GM15510 (cell line): ENCODE results near the gene PTPRD.

Source experiments
- POLR2A ChIP-seq: IDR thresholded peaks from 3 replicates; pipeline ENCODE4 v1.6.1; 2011; ENCODE audit warnings: borderline replicate concordance; ENCODE audit not compliant: insufficient read length; ENCODE audit errors: extremely low read depth

Gene PTPRD

DNA sequence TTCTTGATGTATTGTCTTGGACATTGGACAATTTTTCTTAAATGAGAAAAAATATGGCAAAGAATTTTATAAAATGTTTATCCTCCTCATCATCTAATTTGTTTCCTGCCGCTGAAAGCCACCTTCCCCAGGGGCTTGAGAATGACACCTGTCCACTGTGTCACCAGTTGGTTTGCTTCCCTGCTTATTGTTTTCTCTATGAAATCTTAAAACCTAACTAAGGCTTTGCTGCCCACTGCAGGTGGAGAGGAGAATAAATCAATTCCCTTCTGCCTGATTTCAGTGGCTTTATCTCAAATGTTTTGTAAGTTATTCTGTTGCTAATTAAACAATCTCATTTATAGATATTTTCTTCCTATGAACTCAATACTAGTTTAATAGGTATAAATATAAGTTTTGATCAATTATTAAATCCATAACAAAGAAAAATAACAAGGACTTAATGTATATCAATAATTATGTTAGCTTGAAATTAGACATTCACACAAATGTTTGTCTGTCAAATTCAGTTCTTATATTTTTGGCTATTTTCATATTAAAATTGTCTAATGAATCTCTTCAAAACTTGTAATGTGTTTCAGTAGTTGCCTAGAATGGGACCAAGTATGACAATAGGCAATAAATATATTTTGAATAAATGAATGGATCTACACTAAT is 822.5 kb downstream of the PTPRD start:
- TF ChIP-seq POLR2A, result no peak

DNA sequence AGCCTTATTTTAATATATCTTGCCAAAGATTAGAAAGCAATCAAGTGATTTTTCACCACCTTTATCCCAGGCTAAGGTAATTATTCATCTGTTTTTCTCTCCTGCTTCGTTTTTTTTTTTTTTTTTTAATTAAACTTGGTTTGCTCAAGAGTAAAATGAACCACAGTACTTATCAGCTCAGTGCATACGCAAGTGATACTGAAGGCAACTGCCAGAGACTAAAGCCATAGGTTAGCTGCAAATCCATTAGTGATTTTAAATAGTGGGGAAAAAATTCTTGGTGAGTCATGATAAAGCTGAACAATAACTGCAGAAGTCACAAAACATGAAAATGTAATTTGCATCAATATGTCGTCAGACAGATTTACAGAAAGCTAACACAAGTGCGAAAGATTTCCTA is 829.1 kb downstream of the PTPRD start:
- TF ChIP-seq POLR2A, result no peak

DNA sequence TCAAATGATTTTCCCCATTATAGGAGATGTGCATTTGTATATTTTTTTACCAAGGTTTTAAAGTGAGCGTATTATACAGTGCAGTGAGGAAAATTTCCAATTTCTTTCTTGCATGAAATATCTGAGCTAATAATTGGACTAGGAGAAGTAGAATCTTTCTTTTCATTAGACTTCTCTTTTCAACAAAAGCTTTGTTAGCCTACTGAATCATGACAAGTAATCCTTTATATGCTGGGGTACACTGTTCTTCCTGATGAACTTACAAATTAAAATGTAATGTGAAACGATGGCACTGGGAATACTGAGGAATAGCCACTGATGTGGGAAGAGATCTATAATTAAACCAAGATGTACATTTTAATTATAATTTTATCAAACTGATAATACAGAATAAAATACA is 829.6 kb downstream of the PTPRD start:
- TF ChIP-seq POLR2A, result no peak

DNA sequence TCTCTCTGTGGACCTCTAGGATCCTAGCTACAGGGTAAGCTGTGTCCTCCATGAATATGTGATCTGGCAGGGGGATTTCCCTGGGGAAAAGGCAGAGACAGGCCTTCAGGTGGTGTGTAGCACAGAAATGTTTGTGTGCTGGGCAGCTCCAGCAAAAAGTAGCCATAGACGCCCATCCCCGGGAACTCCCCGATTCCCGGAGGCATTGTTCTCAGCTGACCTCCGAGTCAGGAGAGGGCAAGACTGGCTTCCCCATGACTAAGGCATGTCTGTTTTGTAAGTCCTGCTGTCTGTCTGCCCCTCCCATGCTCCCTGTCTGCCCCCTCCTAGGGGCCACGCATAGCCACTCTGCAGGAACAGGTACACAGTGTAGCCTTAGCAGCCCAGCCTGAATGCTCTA is 834.5 kb downstream of the PTPRD start:
- no peak for TF ChIP-seq POLR2A

DNA sequence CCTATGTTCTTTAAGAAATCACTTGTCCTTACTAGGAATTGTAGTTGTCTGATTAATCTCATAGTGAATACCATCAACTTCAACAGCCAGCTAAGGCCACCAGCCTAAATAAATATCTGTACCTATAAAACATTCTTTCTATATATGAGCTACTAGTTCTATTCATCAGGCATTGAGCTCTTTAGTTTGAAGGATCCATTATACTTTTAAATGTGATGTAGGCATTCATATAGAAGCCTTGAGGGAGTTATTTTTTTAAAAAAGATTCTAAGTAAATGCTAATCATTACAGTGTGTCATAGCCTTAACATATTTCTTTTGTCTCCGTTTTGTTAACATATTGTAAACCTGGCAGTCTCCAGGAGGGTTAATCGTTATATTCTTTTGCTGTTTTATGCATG is 838.3 kb downstream of the PTPRD start:
- no peak for TF ChIP-seq POLR2A

DNA sequence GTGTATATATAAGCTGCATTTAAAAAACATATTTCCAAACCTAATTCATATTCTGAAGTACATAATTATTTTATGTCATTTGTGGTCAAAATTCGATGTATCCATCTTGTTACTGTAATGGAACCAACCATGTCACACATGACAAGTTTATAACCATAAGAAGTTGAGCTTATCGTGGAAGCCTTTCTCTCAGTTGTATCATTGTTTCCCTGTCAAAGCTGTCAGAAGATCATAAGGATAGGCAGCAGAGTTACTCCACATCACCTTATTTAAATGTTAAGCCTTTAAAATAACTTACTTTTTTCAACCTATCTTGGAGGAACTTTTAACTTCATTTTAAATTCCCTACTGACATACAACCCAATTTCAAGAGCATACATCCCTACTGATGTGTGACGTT is 841.5 kb downstream of the PTPRD start:
- no peak for TF ChIP-seq POLR2A

DNA sequence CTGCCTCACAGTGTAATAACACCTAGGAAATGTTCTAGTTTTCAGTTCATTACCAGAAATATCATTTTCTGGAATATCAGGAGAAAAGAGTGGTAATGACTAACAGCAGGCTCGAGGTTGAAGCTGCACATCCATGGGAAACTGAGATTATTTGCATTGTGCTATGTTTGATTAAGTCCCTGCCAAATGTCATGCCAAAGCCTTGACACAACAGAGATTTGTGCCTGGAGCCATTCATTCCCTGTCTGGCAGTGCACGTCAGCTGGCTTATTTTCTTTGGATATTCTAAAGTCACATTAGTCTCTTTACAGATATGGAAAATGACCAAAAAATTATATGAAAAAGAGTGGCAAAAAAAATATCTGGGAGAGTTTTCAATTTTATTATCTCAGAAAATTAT is 848.0 kb downstream of the PTPRD start:
- TF ChIP-seq POLR2A, result no peak

GRCh38 chr9:9754186-9754585 is 858.6 kb downstream of the PTPRD start:
- no peak for TF ChIP-seq POLR2A

DNA sequence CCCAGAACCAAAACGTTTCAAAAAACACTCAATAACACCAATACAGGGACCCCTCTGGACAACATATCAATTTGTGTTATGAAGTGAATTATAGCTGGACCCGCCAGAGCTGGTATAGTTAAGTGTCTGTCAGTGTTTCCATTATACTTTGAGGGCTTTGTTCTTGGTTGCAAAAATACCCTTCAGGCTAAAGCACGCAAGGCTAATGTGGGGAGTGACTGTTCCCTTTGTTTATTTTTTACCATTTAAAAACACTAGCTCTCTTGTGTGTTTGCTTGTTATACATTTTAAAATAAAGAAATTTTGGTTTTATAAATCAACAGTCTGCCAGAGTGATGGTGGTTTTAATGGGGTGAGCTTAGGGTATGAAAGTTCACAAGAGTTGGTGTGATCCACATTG is 859.5 kb downstream of the PTPRD start:
- TF ChIP-seq POLR2A, result no peak

- TF ChIP-seq POLR2A, result no peak
Observed at GRCh38 chr9:9752722-9753121, 860.1 kb downstream of the PTPRD start.

DNA sequence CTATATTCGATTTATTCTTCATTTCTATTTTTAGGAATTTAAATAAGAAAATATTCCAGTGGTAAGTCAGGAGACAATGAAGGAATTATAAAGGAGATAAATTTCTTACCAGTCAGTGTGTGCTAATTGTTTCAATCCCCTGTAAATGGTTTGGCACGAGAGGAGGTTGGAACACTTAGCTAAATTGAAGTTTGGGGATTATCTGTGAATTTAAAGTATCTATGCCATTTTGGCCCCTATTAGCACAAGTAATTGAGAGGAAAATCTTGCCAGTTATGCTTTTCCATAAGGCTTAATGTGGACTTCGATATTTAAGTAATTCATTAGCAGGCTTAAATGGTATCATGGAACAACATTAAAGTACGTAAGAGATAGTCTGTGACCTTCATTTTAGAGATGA is 860.8 kb downstream of the PTPRD start:
- TF ChIP-seq POLR2A, result no peak

GRCh38 chr9:9750719-9751118 is 862.1 kb downstream of the PTPRD start:
- no peak for TF ChIP-seq POLR2A

DNA sequence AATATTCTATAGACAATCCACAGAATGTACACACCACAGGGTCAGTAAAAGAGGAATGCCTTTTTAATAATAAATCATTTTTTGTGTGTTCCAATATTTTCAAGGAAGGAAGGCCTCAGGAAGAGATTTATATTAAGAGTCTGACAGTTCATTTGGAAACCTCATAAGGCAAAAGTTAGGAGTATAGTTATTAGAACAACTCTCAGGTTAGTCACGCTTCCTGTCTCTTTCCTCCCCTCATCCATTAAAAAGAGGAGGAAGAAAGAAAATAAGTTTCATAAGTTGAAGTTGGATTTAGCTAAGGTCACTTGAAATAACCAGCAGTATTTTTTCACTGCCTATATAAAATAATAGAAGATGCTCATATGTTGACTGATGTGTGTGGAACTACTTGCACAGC is 863.2 kb downstream of the PTPRD start:
- TF ChIP-seq POLR2A, result no peak

- TF ChIP-seq POLR2A, result no peak
Observed at GRCh38 chr9:9747787-9748186, 865.0 kb downstream of the PTPRD start.

DNA sequence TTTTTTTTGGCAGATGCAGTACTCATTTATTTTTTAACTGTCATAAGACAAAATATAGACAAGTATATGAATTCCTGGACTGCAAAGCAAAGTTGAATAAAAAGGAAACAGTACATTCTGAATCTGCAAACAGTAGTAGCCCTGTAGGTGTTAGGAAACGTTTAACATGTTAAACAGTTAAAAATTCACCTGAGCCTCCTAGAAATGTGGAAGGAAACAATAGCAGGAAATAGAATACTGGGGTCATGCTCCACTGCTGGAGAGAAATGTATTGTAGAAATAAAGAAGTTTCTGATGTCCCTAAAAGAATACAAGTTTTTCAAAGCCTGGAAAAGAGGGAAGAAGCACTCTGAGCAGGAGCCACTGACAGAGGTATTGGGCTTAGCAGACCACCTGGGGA is 866.0 kb downstream of the PTPRD start:
- no peak for TF ChIP-seq POLR2A

GRCh38 chr9:9743822-9744221 is 869.0 kb downstream of the PTPRD start:
- no peak for TF ChIP-seq POLR2A

DNA sequence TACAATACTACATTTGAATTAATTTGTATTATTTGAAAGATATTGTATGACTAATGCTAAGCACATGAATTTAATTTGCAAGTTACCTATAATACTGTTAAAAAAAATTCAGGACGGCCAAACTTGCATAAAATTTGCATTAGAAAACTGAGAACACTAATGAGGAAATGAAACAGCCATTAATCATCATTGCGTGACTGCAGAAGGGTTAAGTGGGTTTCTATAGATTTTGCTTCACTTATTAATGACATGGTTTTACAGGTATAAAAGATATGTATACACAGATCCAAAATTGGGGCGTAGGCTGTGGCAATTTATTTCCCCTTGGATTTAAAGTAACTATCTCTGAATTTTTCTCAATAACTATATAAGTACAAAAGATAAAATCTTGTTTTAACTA is 882.6 kb downstream of the PTPRD start:
- TF ChIP-seq POLR2A, result no peak

DNA sequence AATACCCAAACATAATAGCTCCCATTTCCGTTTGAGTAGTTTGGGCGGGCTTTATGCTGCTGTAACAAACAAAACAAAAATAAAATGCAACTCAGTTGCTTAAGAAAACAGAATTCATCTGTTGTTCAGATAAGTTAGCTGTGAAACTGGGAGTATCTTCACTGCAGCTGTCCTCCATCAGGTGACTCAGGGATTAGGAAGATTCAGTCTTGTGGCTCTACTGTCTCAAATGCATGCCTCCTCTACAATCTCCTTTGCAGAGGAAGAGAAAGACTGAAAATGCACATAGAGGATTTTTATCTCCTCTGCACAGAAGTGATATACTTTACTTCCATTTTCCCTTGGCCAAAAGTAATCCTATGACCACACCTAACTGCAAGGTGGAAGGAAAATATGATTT is 883.7 kb downstream of the PTPRD start:
- no peak for TF ChIP-seq POLR2A

- no peak for TF ChIP-seq POLR2A
Observed at GRCh38 chr9:9719373-9720112, 893.3 kb downstream of the PTPRD start.
